Measurements from ENCODE around the gene HARS2.
A peak's percentile ranks its signal among the peaks of the same experiment; 100 is the strongest.
"Not testable (repeated sequence)": the region's sequence is repeated elsewhere in the genome, so short reads cannot be mapped to it uniquely, and the experiment has no call there.

Gene HARS2

GRCh38 chr5:140710899-140711552, 19.8 kb downstream of the HARS2 start:
- Histone ChIP-seq H3K4me3 (replicated peaks; ENCODE audit: insufficient read depth, low read length) (peak overlapping the region; percentile 89), H3K27ac (replicated peaks) (peak overlapping the region; percentile 41)

GRCh38 chr5:140711794-140712193, 20.5 kb downstream of the HARS2 start:
- no peak overlapping the region for H3K4me3 ChIP-seq (replicated peaks; ENCODE audit: insufficient read depth, low read length)
- DNase-seq (ENCODE audit: low read depth in 1 of 2, low spot score in 1 of 2), result no peak
- no peak overlapping the region for H3K27ac ChIP-seq (replicated peaks)
- TF ChIP-seq SPI1 (IDR thresholded peaks at IDR 0.05; ENCODE audit: borderline replicate concordance, low read depth) (no peak), POLR2AphosphoS5 (IDR thresholded peaks at IDR 0.05; ENCODE audit: low read depth) (no peak), GABPA (IDR thresholded peaks at IDR 0.05; ENCODE audit: low read depth) (no peak)
- TF ChIP-seq, protein P1, sequence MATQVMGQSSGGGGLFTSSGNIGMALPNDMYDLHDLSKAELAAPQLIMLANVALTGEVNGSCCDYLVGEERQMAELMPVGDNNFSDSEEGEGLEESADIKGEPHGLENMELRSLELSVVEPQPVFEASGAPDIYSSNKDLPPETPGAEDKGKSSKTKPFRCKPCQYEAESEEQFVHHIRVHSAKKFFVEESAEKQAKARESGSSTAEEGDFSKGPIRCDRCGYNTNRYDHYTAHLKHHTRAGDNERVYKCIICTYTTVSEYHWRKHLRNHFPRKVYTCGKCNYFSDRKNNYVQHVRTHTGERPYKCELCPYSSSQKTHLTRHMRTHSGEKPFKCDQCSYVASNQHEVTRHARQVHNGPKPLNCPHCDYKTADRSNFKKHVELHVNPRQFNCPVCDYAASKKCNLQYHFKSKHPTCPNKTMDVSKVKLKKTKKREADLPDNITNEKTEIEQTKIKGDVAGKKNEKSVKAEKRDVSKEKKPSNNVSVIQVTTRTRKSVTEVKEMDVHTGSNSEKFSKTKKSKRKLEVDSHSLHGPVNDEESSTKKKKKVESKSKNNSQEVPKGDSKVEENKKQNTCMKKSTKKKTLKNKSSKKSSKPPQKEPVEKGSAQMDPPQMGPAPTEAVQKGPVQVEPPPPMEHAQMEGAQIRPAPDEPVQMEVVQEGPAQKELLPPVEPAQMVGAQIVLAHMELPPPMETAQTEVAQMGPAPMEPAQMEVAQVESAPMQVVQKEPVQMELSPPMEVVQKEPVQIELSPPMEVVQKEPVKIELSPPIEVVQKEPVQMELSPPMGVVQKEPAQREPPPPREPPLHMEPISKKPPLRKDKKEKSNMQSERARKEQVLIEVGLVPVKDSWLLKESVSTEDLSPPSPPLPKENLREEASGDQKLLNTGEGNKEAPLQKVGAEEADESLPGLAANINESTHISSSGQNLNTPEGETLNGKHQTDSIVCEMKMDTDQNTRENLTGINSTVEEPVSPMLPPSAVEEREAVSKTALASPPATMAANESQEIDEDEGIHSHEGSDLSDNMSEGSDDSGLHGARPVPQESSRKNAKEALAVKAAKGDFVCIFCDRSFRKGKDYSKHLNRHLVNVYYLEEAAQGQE (IDR thresholded peaks at IDR 0.05; ENCODE audit: insufficient replicate concordance, low read depth), result no peak
- TF ChIP-seq, protein P2, sequence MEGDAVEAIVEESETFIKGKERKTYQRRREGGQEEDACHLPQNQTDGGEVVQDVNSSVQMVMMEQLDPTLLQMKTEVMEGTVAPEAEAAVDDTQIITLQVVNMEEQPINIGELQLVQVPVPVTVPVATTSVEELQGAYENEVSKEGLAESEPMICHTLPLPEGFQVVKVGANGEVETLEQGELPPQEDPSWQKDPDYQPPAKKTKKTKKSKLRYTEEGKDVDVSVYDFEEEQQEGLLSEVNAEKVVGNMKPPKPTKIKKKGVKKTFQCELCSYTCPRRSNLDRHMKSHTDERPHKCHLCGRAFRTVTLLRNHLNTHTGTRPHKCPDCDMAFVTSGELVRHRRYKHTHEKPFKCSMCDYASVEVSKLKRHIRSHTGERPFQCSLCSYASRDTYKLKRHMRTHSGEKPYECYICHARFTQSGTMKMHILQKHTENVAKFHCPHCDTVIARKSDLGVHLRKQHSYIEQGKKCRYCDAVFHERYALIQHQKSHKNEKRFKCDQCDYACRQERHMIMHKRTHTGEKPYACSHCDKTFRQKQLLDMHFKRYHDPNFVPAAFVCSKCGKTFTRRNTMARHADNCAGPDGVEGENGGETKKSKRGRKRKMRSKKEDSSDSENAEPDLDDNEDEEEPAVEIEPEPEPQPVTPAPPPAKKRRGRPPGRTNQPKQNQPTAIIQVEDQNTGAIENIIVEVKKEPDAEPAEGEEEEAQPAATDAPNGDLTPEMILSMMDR (IDR thresholded peaks at IDR 0.05; ENCODE audit: insufficient read depth, low read length), result no peak
- no peaks in the 10 kb centered on the region for H3K27me3 ChIP-seq (ENCODE audit: insufficient read depth, poor library complexity, severe bottlenecking)

More at GRCh38 chr5:140710899-140711552, 19.8 kb downstream of the HARS2 start:
- TF ChIP-seq POLR2AphosphoS5 (IDR thresholded peaks at IDR 0.05; ENCODE audit: low read depth), result no peak
- TF ChIP-seq, protein P1 (IDR thresholded peaks at IDR 0.05; ENCODE audit: insufficient replicate concordance, low read depth), result peak; percentile 93
- H3K27me3 ChIP-seq (ENCODE audit: insufficient read depth, poor library complexity, severe bottlenecking), result no peaks in the 10 kb centered on the region
- DNase-seq (ENCODE audit: low read depth in 1 of 2, low spot score in 1 of 2), result peak; percentile 76 to 82

- TF ChIP-seq GABPA (IDR thresholded peaks at IDR 0.05; ENCODE audit: low read depth) (no peak), POLR2AphosphoS5 (IDR thresholded peaks at IDR 0.05; ENCODE audit: low read depth) (no peak), SPI1 (IDR thresholded peaks at IDR 0.05; ENCODE audit: borderline replicate concordance, low read depth) (no peak)
- TF ChIP-seq, protein P1 (IDR thresholded peaks at IDR 0.05; ENCODE audit: insufficient replicate concordance, low read depth), result no peak
- TF ChIP-seq, protein P2 (IDR thresholded peaks at IDR 0.05; ENCODE audit: insufficient read depth, low read length), result no peak
- H3K27me3 ChIP-seq (ENCODE audit: insufficient read depth, poor library complexity, severe bottlenecking), result no peaks in the 10 kb centered on the region
- no peak overlapping the region for H3K4me3 ChIP-seq (replicated peaks; ENCODE audit: insufficient read depth, low read length)
- no peak for DNase-seq (ENCODE audit: low read depth in 1 of 2, low spot score in 1 of 2)
- no peak overlapping the region for H3K27ac ChIP-seq (replicated peaks)
These were observed 22.4 kb downstream of the HARS2 start for GRCh38 chr5:140713562-140714094.

GRCh38 chr5:140716238-140716637, 25.0 kb downstream of the HARS2 start:
- H3K27ac ChIP-seq (replicated peaks); DNase-seq (ENCODE audit: low read depth in 1 of 2, low spot score in 1 of 2); H3K27me3 ChIP-seq (ENCODE audit: insufficient read depth, poor library complexity, severe bottlenecking); H3K4me3 ChIP-seq (replicated peaks; ENCODE audit: insufficient read depth, low read length): not testable (repeated sequence)
